ENCODE results near the gene SPOUT1.

SPOUT1 gene

GRCh38 chr9:128771094-128771721 lies 58.4 kb downstream of the SPOUT1 start:
- DNase-seq = no peak

DNA sequence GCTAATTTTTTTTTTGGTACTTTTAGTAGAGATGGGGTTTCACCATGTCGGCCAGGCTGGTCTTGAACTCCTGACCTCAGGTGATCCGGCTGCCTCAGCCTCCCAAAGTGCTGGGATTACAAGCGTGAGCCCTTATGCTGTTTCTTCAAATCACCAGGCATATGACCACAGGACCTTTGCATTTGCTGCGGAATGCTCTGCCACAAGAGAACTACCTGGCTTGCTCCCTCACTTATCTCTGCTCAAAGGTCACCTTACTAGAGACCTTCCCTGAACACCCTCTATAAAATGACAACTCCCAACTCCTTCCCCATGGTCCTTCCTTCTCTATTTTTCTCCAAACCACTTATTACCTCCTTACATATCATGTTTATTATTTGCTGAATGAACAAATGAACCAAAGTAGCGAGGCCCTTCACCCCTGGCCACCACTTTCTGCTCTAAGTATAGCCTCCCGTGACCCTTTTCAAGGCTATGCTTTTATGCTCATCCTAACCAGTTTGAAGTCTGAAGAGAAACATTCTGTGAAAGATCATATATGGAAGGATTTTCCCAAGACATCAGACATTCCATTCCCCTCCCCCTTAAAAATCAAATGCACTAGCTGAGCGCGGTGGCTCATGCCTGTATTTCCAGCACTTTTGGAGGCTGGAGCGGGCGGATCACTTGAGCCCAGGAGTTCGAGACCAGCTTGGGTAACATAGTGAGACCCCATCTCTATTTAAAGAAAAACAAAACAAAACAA lies 59.1 kb downstream of the SPOUT1 start:
- no peak for DNase-seq
